H1 (cell line): ENCODE data around the gene MAP3K14. TPM values are rescaled to one million over a fixed set of nuclear protein-coding genes. Genes with fewer than 3 reads are reported as not detected.
A peak's percentile ranks its signal among the peaks of the same experiment; 100 is the strongest.

Experiments used
- CTCF ChIA-PET: fragments of 300-600 bp; sonication (Branson Sonifier 250); formaldehyde crosslinking; loops from one replicate; lab custom pipeline; 2021; ENCODE audit not compliant: partially characterized antibody; lab: Charles Lee
- POLR2A ChIA-PET: fragments of 300-600 bp; sonication (Branson Sonifier 250); formaldehyde crosslinking; loops from one replicate; lab custom pipeline; 2021; ENCODE audit warnings: inconsistent platforms; ENCODE audit not compliant: partially characterized antibody; lab: Charles Lee
- DNase-seq, 2 experiments: peaks; one replicate each; pipeline versions ENCODE4 v3.0.0 to v3.0.0-alpha.2; 2010 to 2022; ENCODE audit warnings: low spot score in 2 of 2, low read depth in 1 of 2, mixed read lengths in 1 of 2
- FAIRE-seq: peaks from 2 replicates; lab custom pipeline; 2011; peaks lifted over from hg19 to GRCh38; lab: Jason Lieb, UNC
- H2AFZ ChIP-seq: 2 replicates; pipeline ENCODE4 v1.8.1; 2012; ENCODE audit warnings: low read length, inconsistent platforms
- H2AK5ac ChIP-seq: 2 replicates; pipeline ENCODE4 v1.6.1; 2013; ENCODE audit warnings: low read depth, low read length
- H2BK120ac ChIP-seq: replicated peaks from 2 replicates; pipeline ENCODE3; 2013; ENCODE audit warnings: low read depth, low read length, inconsistent platforms
- H2BK12ac ChIP-seq: 2 replicates; pipeline ENCODE4 v1.6.1; 2013; ENCODE audit warnings: low read depth, low read length
- H2BK15ac ChIP-seq: 2 replicates; pipeline ENCODE4 v1.6.1; 2013; ENCODE audit warnings: low read length
- H2BK20ac ChIP-seq: 2 replicates; pipeline ENCODE4 v1.6.1; 2013; ENCODE audit warnings: low read length
- H2BK5ac ChIP-seq: 2 replicates; pipeline ENCODE4 v1.6.1; 2013; ENCODE audit warnings: low read depth, low read length
- H3K14ac ChIP-seq: 2 replicates; pipeline ENCODE4 v1.6.1; 2013; ENCODE audit warnings: inconsistent platforms; ENCODE audit not compliant: insufficient read length
- H3K18ac ChIP-seq: 2 replicates; pipeline ENCODE4 v1.6.1; 2013; ENCODE audit warnings: low read length; ENCODE audit errors: extremely low read depth
- H3K23ac ChIP-seq: 2 replicates; pipeline ENCODE4 v1.6.1; 2013; ENCODE audit warnings: inconsistent platforms; ENCODE audit not compliant: insufficient read length
- H3K23me2 ChIP-seq: 2 replicates; pipeline ENCODE4 v1.6.1; 2013; ENCODE audit warnings: low read depth, low read length
- H3K27ac ChIP-seq: 2 replicates; pipeline ENCODE4 v1.6.1; 2011; ENCODE audit warnings: low read depth, low read length, inconsistent platforms
- H3K27me3 ChIP-seq, 4 experiments: replicated peaks in 1 of 4; 1 replicate in 1 of 4; 2 replicates in 3 of 4; pipeline versions ENCODE4 v1.6.1 to v1.8.1; 2011 to 2013; ENCODE audit warnings: low read length in 3 of 4, mild to moderate bottlenecking in 3 of 4, inconsistent platforms in 2 of 4, mixed read lengths in 2 of 4, moderate library complexity in 1 of 4; ENCODE audit not compliant: control insufficient read depth in 3 of 4, insufficient read depth in 3 of 4; ENCODE audit errors: extremely low read depth in 1 of 4
- H3K36me3 ChIP-seq, 4 experiments: 2 replicates each; pipeline versions ENCODE4 v1.6.1 to v1.8.1; 2011 to 2013; ENCODE audit warnings: mild to moderate bottlenecking in 4 of 4, low read length in 3 of 4, moderate library complexity in 2 of 4, control low read depth in 1 of 4, inconsistent platforms in 1 of 4; ENCODE audit not compliant: insufficient read depth in 4 of 4, control insufficient read depth in 2 of 4
- H3K4ac ChIP-seq: replicated peaks from 2 replicates; pipeline ENCODE3; 2013; ENCODE audit warnings: low read length, low read depth, mixed read lengths, inconsistent platforms; ENCODE audit not compliant: insufficient read length
- H3K4me1 ChIP-seq, 4 experiments: replicated peaks in 1 of 4; 1 replicate in 1 of 4; 2 replicates in 3 of 4; pipeline versions ENCODE4 v1.6.1 to v1.8.1; 2011 to 2013; ENCODE audit warnings: low read length in 3 of 4, inconsistent platforms in 2 of 4, mixed read lengths in 1 of 4; ENCODE audit not compliant: insufficient read depth in 4 of 4, control insufficient read depth in 3 of 4
- H3K4me2 ChIP-seq, 2 experiments: 2 replicates each; pipeline versions ENCODE4 v1.6.1 to v1.8.1; 2011 to 2013; ENCODE audit warnings: low read depth in 2 of 2, low read length in 2 of 2, control low read depth in 1 of 2, inconsistent platforms in 1 of 2, mild to moderate bottlenecking in 1 of 2; ENCODE audit not compliant: insufficient read depth in 1 of 2
- H3K4me3 ChIP-seq, 4 experiments: fragments of 200-600, 300-600 bp in 1 of 4; sonication (generic), shearing (Covaris generic), sonication (Bioruptor Twin) in 1 of 4; 2 replicates each; pipeline versions ENCODE4 v1.5.1 to v1.8.1; 2011 to 2016; ENCODE audit warnings: low read length in 4 of 4, low read depth in 3 of 4, control low read depth in 2 of 4, inconsistent platforms in 2 of 4, mild to moderate bottlenecking in 2 of 4, mixed read lengths in 1 of 4, moderate library complexity in 1 of 4; ENCODE audit not compliant: insufficient read depth in 2 of 4; ENCODE audit errors: extremely low read depth in 1 of 4
- H3K56ac ChIP-seq: replicated peaks from 2 replicates; pipeline ENCODE3; 2013; ENCODE audit warnings: low read depth, mild to moderate bottlenecking, mixed read lengths, low read length, inconsistent platforms; ENCODE audit not compliant: insufficient read length
- H3K79me1 ChIP-seq: 2 replicates; pipeline ENCODE4 v1.6.1; 2013; ENCODE audit warnings: low read depth, low read length, control low read depth
- H3K79me2 ChIP-seq, 2 experiments: 2 replicates each; pipeline versions ENCODE4 v1.6.1 to v1.8.1; 2012 to 2013; ENCODE audit warnings: low read length in 2 of 2, mild to moderate bottlenecking in 2 of 2, inconsistent platforms in 1 of 2; ENCODE audit not compliant: insufficient read depth in 2 of 2, control insufficient read depth in 1 of 2
- H3K9ac ChIP-seq, 4 experiments: replicated peaks in 1 of 4; 1 replicate in 1 of 4; 2 replicates in 3 of 4; pipeline versions ENCODE4 v1.6.1 to v1.8.1; 2011 to 2013; ENCODE audit warnings: low read depth in 3 of 4, low read length in 3 of 4, control low read depth in 2 of 4, mild to moderate bottlenecking in 2 of 4, moderate library complexity in 2 of 4, inconsistent platforms in 1 of 4; ENCODE audit errors: extremely low read depth in 1 of 4
- H3K9me3 ChIP-seq, 2 experiments: 2 replicates each; pipeline versions ENCODE4 v1.6.1 to v1.8.1; 2012 to 2013; ENCODE audit warnings: mild to moderate bottlenecking in 2 of 2, moderate library complexity in 2 of 2, control low read depth in 1 of 2, inconsistent platforms in 1 of 2, low read depth in 1 of 2, low read length in 1 of 2, mixed read lengths in 1 of 2; ENCODE audit not compliant: insufficient read depth in 2 of 2
- H4K20me1 ChIP-seq, 2 experiments: replicated peaks in 1 of 2; 2 replicates each; pipeline versions ENCODE3 to v1.8.1; 2011 to 2013; ENCODE audit warnings: inconsistent platforms in 2 of 2, low read length in 2 of 2, mild to moderate bottlenecking in 1 of 2; ENCODE audit not compliant: insufficient read depth in 2 of 2, control insufficient read depth in 1 of 2
- H4K5ac ChIP-seq: 2 replicates; pipeline ENCODE4 v1.6.1; 2013; ENCODE audit warnings: low read length, low read depth, mixed read lengths, inconsistent platforms; ENCODE audit not compliant: insufficient read length
- H4K8ac ChIP-seq: 2 replicates; pipeline ENCODE4 v1.8.0; 2013; ENCODE audit warnings: mild to moderate bottlenecking, moderate library complexity, low read length, inconsistent platforms; ENCODE audit not compliant: insufficient read depth; ENCODE audit errors: extremely low read depth
- H4K91ac ChIP-seq: replicated peaks from 2 replicates; pipeline ENCODE3; 2013; ENCODE audit warnings: low read length, mixed read lengths, inconsistent platforms; ENCODE audit not compliant: insufficient read length
- CBX8 ChIP-seq: fragments of 300-800, 300-1000 bp; sonication (generic); IDR thresholded peaks from 2 replicates; pipeline ENCODE4 v1.7.1; 2016; ENCODE audit warnings: low read depth, low read length, borderline replicate concordance
- CHD2 ChIP-seq: IDR thresholded peaks from 2 replicates; pipeline ENCODE4 v1.6.1; 2012; ENCODE audit warnings: low read length, improper control_type of control experiment
- GTF2F1 ChIP-seq: IDR thresholded peaks from 2 replicates; pipeline ENCODE4 v1.6.1; 2012; ENCODE audit warnings: low read depth, low read length, improper control_type of control experiment, borderline replicate concordance
- JUN ChIP-seq: IDR thresholded peaks from 2 replicates; pipeline ENCODE4 v1.6.1; 2011; ENCODE audit warnings: low read depth, mild to moderate bottlenecking, improper control_type of control experiment, low read length
- NANOG ChIP-seq: IDR thresholded peaks from 2 replicates; pipeline ENCODE4 v1.6.1; 2011; ENCODE audit warnings: low read length, low read depth, mild to moderate bottlenecking, inconsistent platforms; ENCODE audit not compliant: insufficient read depth, poor library complexity, severe bottlenecking
- POLR2A ChIP-seq, 2 experiments: IDR thresholded peaks; 1 replicate in 1 of 2; 2 replicates in 1 of 2; pipeline ENCODE4 v1.6.1; 2011; ENCODE audit warnings: low read depth in 2 of 2, low read length in 2 of 2, mild to moderate bottlenecking in 2 of 2; ENCODE audit errors: control extremely low read depth in 1 of 2
- POLR2AphosphoS5 ChIP-seq: IDR thresholded peaks from 2 replicates; pipeline ENCODE4 v1.6.1; 2011; ENCODE audit warnings: low read depth, low read length
- RNF2 ChIP-seq: fragments of 200-900, 300-1000 bp; sonication (generic); IDR thresholded peaks from 2 replicates; pipeline ENCODE4 v1.7.1; 2016; ENCODE audit warnings: borderline replicate concordance, low read depth, mild to moderate bottlenecking, antibody characterized with exemption, low read length; ENCODE audit not compliant: poor library complexity, severe bottlenecking; ENCODE audit errors: missing control alignments
- SIX5 ChIP-seq: IDR thresholded peaks from 2 replicates; pipeline ENCODE4 v1.6.1; 2011; ENCODE audit warnings: mild to moderate bottlenecking, low read depth, low read length
- SP1 ChIP-seq: IDR thresholded peaks from 2 replicates; pipeline ENCODE4 v1.6.1; 2011; ENCODE audit warnings: low read depth, low read length
- SRF ChIP-seq: IDR thresholded peaks from 2 replicates; pipeline ENCODE4 v1.6.1; 2011; ENCODE audit warnings: mild to moderate bottlenecking, low read depth, low read length, moderate library complexity
- ZNF274 ChIP-seq: IDR thresholded peaks from 2 replicates; pipeline ENCODE4 v1.7.0; 2012; ENCODE audit warnings: low read length, borderline replicate concordance; ENCODE audit errors: extremely low read depth
- WGBS, 2 experiments: shearing (Covaris generic) in 1 of 2; methylation state at CpG; one replicate each; pipeline versions ENCODE4 v1.1.6 to v1.1.7; 2013 to 2015; ENCODE audit warnings: low lambda C conversion rate in 2 of 2, mixed read lengths in 2 of 2, inconsistent platforms in 1 of 2, low coverage in 1 of 2, missing lambda C conversion rate in 1 of 2; ENCODE audit not compliant: insufficient replicate concordance in 2 of 2, insufficient coverage in 1 of 2, insufficient read length in 1 of 2; ENCODE audit errors: extremely low coverage in 1 of 2, missing lambda C conversion rate in 1 of 2; 5-methylcytosine and 5-hydroxymethylcytosine counted together
- polyA plus RNA-seq, 7 experiments: library from polyadenylated mRNA; depleted of rRNA in 3 of 7; stranded (reverse) in 5 of 7; unstranded in 2 of 7; fragments of >200 nt in 5 of 7; fragments of 200-250 nt in 2 of 7; gene quantifications; 1 replicate in 5 of 7; 2 replicates in 1 of 7; 4 replicates in 1 of 7; pipeline versions ENCODE4 v1.2.1 to v1.2.3, GENCODE V29; 2011 to 2013; ENCODE audit warnings: missing spikeins in 2 of 7, mixed read lengths in 2 of 7
- total RNA-seq: library from RNA; stranded (reverse); fragmentation: NEBNext Ultra II Directional; extraction: Animal tissue kit (Norgen Biotek cat#: 25700); gene quantifications from 2 replicates; pipeline ENCODE4 v1.2.1, GENCODE V29; 2021

Gene MAP3K14
- total and polyA plus RNA-seq, 2 of the 8 experiments (the other 6 are each of a cell fraction or from before 2014, with no cell fraction given), result 5.2 to 6.1 TPM

GRCh38 chr17:45229681-45230409 is 87.0 kb downstream of the MAP3K14 start:
- Histone ChIP-seq H4K5ac (no peak overlapping the region), H2AFZ (no peak overlapping the region), H2BK12ac (peak overlapping the region; percentile 80; the same call in 1 of the 2 replicates), H2AK5ac (no peak overlapping the region), H4K20me1 (no peaks in the 10 kb centered on the region), H4K8ac (no peak overlapping the region), H3K36me3 (no peaks in the 10 kb centered on the region), H2BK5ac (peak overlapping the region; percentile 75; the same call in 1 of the 2 replicates), H3K4me3 (no peak overlapping the region), H3K27ac (no peak overlapping the region), H3K27me3 (peaks cover 0 to 3% (median under 1%) of the 10 kb centered on the region in 4 experiments; a peak in 2 of 7 replicates), H4K91ac (no peak overlapping the region), H3K79me1 (no peaks in the 10 kb centered on the region), H3K79me2 (no peaks in the 10 kb centered on the region), H3K56ac (no peak overlapping the region), H2BK120ac (no peak overlapping the region), H2BK15ac (peak overlapping the region; percentile 72; the same call in 1 of the 2 replicates), H3K4me2 (no peak overlapping the region), H3K4ac (no peak overlapping the region), H3K23me2 (no peaks in the 10 kb centered on the region), H3K9me3 (no peaks in the 10 kb centered on the region), H3K14ac (no peak overlapping the region), H3K23ac (no peak overlapping the region), H3K4me1 (peaks cover 5 to 29% (median 19%) of the 10 kb centered on the region in 4 experiments), H2BK20ac (peak overlapping the region; percentile 72; the same call in 1 of the 2 replicates), H3K9ac (no peak overlapping the region), H3K18ac (no peak overlapping the region; the same call in 1 of the 2 replicates)
- FAIRE-seq, result no peak
- TF ChIP-seq RNF2 (no peak), GTF2F1 (no peak), POLR2AphosphoS5 (no peak), SIX5 (no peak), ZNF274 (no peak), SP1 (no peak), POLR2A (IDR thresholded peaks at IDR 0.05; ENCODE audit: control extremely low read depth in 1 of 2, low read depth in 2 of 2, low read length in 2 of 2) (no peak), CBX8 (no peak), SRF (no peak), JUN (no peak), CHD2 (no peak), NANOG (no peak)
- WGBS, 2 experiments, result 93% methylated on average over 16 of the region's 16 CpGs; no CpG with 5 or more reads in 1 of the 2 experiments
- no peak for DNase-seq
- CTCF ChIA-PET, result interaction anchor here (0.6 to 22.1 kb wide), 23 partner anchors 8 to 196 kb away, joined by 3 to 362 read pairs (median 5); partner anchors contain the start of genes ACBD4 and FMNL1
- POLR2A ChIA-PET, result interaction anchor here (0.7 to 2.8 kb wide), 8 partner anchors 11 to 201 kb away, joined by 3 to 18 read pairs (median 6); partner anchors contain the start of gene HEXIM1
